ENCODE results near the gene CDC42.

Gene CDC42

DNA sequence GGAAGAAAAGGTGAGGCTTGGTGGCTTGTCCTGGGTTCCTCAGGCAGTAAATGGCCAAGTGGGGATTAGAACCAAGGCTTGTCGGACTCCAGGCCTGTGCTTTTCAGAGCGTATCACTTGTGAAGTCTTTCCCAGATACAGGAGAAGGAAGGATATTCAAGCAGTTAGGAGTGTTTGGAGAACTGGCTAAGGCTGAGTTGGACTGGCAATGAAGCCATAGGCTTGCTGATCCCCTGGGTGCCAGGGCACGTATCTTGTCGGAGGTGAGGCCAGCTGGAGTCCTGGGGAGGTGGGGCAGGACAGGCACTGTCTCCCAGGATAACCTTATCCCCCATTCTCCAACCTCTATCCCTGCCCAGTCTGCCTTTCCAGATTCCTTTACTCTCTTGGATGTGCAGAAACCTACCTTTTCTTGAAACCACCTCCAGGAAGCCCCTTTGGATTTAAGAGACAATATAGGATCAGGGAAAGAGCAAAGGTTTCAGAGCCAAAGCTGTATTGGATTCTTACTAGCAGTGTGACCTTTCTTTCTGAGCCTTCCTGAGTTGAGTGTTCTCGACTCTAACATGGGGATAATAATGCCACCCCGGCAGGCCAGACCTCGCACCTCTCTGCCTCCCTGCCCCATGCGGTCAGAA is 72.2 kb downstream of the CDC42 start:
- ChIA-PET POLR2A (no interaction called here), CTCF (interaction anchor here (0.5 kb wide), 1 partner anchor 19 kb away, joined by 4 read pairs; no protein-coding TSS in a partner anchor)
- no peak for DNase-seq (ENCODE audit: low read depth, low spot score)
- no peak overlapping the region for H3K4me3 ChIP-seq (ENCODE audit: low read depth, low read length)
- TF ChIP-seq, protein P1, sequence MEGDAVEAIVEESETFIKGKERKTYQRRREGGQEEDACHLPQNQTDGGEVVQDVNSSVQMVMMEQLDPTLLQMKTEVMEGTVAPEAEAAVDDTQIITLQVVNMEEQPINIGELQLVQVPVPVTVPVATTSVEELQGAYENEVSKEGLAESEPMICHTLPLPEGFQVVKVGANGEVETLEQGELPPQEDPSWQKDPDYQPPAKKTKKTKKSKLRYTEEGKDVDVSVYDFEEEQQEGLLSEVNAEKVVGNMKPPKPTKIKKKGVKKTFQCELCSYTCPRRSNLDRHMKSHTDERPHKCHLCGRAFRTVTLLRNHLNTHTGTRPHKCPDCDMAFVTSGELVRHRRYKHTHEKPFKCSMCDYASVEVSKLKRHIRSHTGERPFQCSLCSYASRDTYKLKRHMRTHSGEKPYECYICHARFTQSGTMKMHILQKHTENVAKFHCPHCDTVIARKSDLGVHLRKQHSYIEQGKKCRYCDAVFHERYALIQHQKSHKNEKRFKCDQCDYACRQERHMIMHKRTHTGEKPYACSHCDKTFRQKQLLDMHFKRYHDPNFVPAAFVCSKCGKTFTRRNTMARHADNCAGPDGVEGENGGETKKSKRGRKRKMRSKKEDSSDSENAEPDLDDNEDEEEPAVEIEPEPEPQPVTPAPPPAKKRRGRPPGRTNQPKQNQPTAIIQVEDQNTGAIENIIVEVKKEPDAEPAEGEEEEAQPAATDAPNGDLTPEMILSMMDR (IDR thresholded peaks at IDR 0.05; ENCODE audit: insufficient read depth, low read length, missing control alignments), result no peak

- TF ChIP-seq, protein P1 (IDR thresholded peaks at IDR 0.05; ENCODE audit: insufficient read depth, low read length, missing control alignments), result no peak
- POLR2A ChIA-PET, result no interaction called here
- H3K4me3 ChIP-seq (ENCODE audit: low read depth, low read length), result no peak overlapping the region
- CTCF ChIA-PET, result no interaction called here
- DNase-seq (ENCODE audit: low read depth, low spot score), result no peak
Observed at GRCh38 chr1:22126531-22126930, 74.0 kb downstream of the CDC42 start.

- POLR2A ChIA-PET, result no interaction called here
- TF ChIP-seq, protein P1 (IDR thresholded peaks at IDR 0.05; ENCODE audit: insufficient read depth, low read length, missing control alignments), result no peak
- no peak for DNase-seq (ENCODE audit: low read depth, low spot score)
- H3K4me3 ChIP-seq (ENCODE audit: low read depth, low read length), result no peak overlapping the region
- CTCF ChIA-PET, result interaction anchor here (0.9 kb wide), 1 partner anchor 290 kb away, joined by 3 read pairs; no protein-coding TSS in a partner anchor
Observed at GRCh38 chr1:22127248-22127647, 74.7 kb downstream of the CDC42 start.

DNA sequence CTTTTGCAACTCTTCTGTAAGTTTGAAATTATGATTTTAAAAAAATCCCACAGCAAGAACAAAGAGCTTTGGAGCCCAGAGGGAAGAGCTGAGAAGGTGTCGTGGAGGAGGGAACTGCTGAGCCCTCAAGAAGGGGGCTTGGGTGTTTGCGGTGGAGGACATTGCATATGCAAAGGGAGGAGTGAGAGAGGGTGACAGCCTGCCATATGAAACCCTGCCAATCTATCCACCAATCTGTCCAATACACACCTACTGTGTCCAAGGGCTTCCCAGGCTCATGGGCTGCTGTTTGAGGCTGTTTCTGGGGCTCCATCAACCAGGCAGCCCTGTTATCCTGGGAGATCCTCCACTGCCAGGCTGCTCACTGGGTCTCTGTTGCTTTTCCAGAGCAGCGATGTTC is 75.2 kb downstream of the CDC42 start:
- TF ChIP-seq, protein P1 (IDR thresholded peaks at IDR 0.05; ENCODE audit: insufficient read depth, low read length, missing control alignments), result no peak
- CTCF ChIA-PET, result interaction anchor here (0.9 kb wide), 1 partner anchor 289 kb away, joined by 3 read pairs; no protein-coding TSS in a partner anchor
- POLR2A ChIA-PET, result no interaction called here
- no peak overlapping the region for H3K4me3 ChIP-seq (ENCODE audit: low read depth, low read length)
- DNase-seq (ENCODE audit: low read depth, low spot score), result no peak

- TF ChIP-seq, protein P1 (IDR thresholded peaks at IDR 0.05; ENCODE audit: insufficient read depth, low read length, missing control alignments), result no peak
- no peak for DNase-seq (ENCODE audit: low read depth, low spot score)
- CTCF ChIA-PET, result no interaction called here
- POLR2A ChIA-PET, result no interaction called here
- no peak overlapping the region for H3K4me3 ChIP-seq (ENCODE audit: low read depth, low read length)
Observed at GRCh38 chr1:22128392-22128791, 75.9 kb downstream of the CDC42 start.

DNA sequence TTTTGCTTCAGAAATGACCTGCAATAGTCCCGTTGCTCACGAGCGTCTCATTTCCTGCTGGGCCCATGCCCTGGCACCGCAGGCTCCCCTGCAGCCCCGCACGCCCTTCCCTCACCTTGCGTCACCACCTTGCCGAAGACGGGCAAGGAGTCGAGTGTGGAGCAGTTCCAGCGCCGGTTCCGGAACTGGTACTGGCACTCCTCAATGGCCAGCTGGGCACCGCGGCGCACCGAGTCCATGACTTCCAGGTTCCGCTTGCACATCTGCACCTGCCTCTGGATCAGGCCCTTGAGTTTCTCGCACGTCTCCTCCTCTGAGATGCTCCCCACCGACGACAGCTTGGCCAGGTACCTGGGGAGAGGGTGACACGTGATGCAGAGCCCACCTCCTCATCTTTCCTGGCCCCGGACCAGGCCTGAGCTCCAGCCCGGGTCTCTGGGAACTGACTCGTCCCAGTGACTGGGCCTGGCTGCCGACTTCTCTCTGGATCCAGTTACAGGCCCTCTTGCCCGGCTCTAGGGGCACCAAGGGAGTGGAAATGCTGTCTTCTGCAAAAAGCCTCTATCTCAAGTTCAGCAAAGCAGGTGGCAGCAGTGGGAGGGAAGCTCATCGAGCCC is 77.1 kb downstream of the CDC42 start:
- DNase-seq (ENCODE audit: low read depth, low spot score), result no peak
- H3K4me3 ChIP-seq (ENCODE audit: low read depth, low read length), result no peak overlapping the region
- ChIA-PET CTCF (interaction anchor here (2.2 to 3.1 kb wide), 2 partner anchors 10 to 286 kb away, joined by 6 to 13 read pairs; no protein-coding TSS in a partner anchor), POLR2A (no interaction called here)
- TF ChIP-seq, protein P1 (IDR thresholded peaks at IDR 0.05; ENCODE audit: insufficient read depth, low read length, missing control alignments), result no peak

All from AG04449 (cell line).